Measurements from ENCODE around the gene MAU2. TPM values are rescaled to one million over a fixed set of nuclear protein-coding genes. Genes with fewer than 3 reads are reported as not detected.

The MAU2 gene
- total RNA-seq, result 56.7 and 65.2 TPM in 2 replicates

DNA sequence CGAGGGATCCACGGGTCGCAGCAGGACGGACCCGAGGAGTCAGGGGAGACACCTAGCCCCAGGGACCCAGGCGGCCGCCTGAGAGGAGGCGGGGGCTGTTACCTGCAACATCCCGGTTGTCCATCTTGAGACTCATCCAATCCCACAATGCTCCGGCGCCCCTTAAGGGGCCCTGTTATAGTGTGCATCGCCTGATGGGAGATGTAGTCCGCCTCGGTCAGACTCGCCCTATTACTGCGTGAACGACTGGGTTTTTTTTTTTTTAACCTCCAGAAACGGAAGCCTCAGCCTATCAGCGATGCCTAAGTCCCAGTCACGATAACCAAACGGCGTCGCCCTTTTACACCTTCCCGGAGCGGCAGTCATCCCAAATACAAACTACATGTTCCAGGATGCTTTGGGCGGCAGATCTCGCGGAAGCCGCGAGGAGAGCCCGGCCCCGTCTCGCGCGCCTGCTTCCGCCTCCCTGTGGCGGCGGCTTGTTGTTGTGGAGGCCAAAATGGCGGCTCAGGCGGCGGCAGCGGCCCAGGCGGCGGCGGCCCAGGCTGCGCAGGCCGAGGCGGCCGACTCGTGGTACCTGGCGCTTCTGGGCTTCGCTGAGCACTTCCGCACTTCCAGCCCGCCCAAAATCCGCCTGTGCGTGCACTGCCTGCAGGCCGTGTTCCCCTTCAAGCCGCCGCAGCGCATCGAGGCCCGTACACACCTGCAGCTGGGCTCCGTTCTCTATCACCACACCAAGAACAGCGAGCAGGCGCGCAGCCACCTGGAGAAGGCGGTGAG, at the start of gene MAU2, which contains the start of gene SUGP1:
Gene MAU2, plus strand, starts transcription at position 469 of the 780 bp plus-strand sequence. Its CDS starts 31 bp downstream, at position 500.
Gene SUGP1, minus strand, starts transcription at position 149 of the 780 bp plus-strand sequence. Its CDS starts 13 bp downstream, at position 136.

GRCh38 chr19:19404879-19405860, 84.5 kb downstream of the MAU2 start, which contains the start of gene GATAD2A:
Gene GATAD2A, plus strand, starts transcription at chr19:19405675. Its CDS starts 59,671 bp downstream, at chr19:19465346.

Other genes with a start within 250 kb of the MAU2 start
- gene TMEM161A, start 182.4 kb upstream of the MAU2 start, total RNA-seq, result 14.3 and 15.3 TPM in 2 replicates
- gene MEF2B, start 150.6 kb upstream of the MAU2 start, total RNA-seq, result not detected in 2 replicates
- 15.4 and 15.9 TPM in 2 replicates for gene BORCS8, start 128.7 kb upstream of the MAU2 start, total RNA-seq
- 37.6 and 38.1 TPM in 2 replicates for gene RFXANK, start 128.6 kb upstream of the MAU2 start, total RNA-seq
- 3.0 and 4.4 TPM in 2 replicates for gene NR2C2AP, start 117.4 kb upstream of the MAU2 start, total RNA-seq
- gene NCAN, start 108.9 kb upstream of the MAU2 start, total RNA-seq, result under 0.01 TPM in 1 of 2 replicates, not detected in the other
- 0.32 and 0.36 TPM in 2 replicates for gene TM6SF2, start 47.5 kb upstream of the MAU2 start, total RNA-seq
- 32.0 and 34.6 TPM in 2 replicates for gene SUGP1, start 320 bp upstream of the MAU2 start, total RNA-seq
- 48.4 and 51.9 TPM in 2 replicates for gene GATAD2A, start 84.8 kb downstream of the MAU2 start, total RNA-seq
- gene TSSK6, start 194.7 kb downstream of the MAU2 start, total RNA-seq, result 1.3 and 2.2 TPM in 2 replicates
- 32.7 and 107 TPM in 2 replicates for gene NDUFA13, start 195.4 kb downstream of the MAU2 start, total RNA-seq
- 0.24 and 0.49 TPM in 2 replicates for gene YJEFN3, start 208.1 kb downstream of the MAU2 start, total RNA-seq
- gene CILP2, start 217.4 kb downstream of the MAU2 start, total RNA-seq, result 0.32 and 0.36 TPM in 2 replicates